Prostate gland (tissue), 2 donors: ENCODE data around the gene FBP1. TPM values are rescaled to one million over a fixed set of nuclear protein-coding genes. Genes with fewer than 3 reads are reported as not detected.

Experiments used
- DNase-seq: peaks from one replicate; pipeline ENCODE4 v3.0.0-alpha.2; 2019; ENCODE audit warnings: low spot score
- H3K27ac ChIP-seq, 2 donors: fragments of 200-600 bp; sonication (generic); 2 replicates each; pipeline ENCODE4 v1.5.1; 2017 to 2019
- H3K27me3 ChIP-seq: fragments of 200-600 bp; sonication (generic); replicated peaks from 2 replicates; pipeline ENCODE4 v1.5.1; 2019; ENCODE audit not compliant: insufficient read depth
- H3K36me3 ChIP-seq, 2 donors: fragments of 200-600 bp; sonication (generic); 1 replicate in 1 of 2; 2 replicates in 1 of 2; pipeline versions ENCODE4 v1.5.1 to v1.8.1; 2017 to 2019
- H3K4me1 ChIP-seq: fragments of 200-600 bp; sonication (generic); replicated peaks from 2 replicates; pipeline ENCODE4 v1.5.1; 2019
- H3K4me3 ChIP-seq, 2 donors: fragments of 200-600 bp; sonication (generic); 2 replicates each; pipeline ENCODE4 v1.5.1; 2017 to 2019
- H3K9me3 ChIP-seq: fragments of 200-600 bp; sonication (generic); 2 replicates; pipeline ENCODE4 v1.5.1; 2017
- CTCF ChIP-seq, 4 experiments: fragments of 200-600 bp in 2 of 4; fragments of 450-650 bp in 2 of 4; sonication (generic) in 2 of 4; IDR thresholded peaks; 1 replicate in 3 of 4; 2 replicates in 1 of 4; pipeline ENCODE4 v1.5.1; 2016 to 2019; ENCODE audit warnings: antibody characterized with exemption in 4 of 4, mild to moderate bottlenecking in 2 of 4, moderate library complexity in 2 of 4
- POLR2A ChIP-seq: fragments of 450-650 bp; IDR thresholded peaks from one replicate; pipeline ENCODE4 v1.6.1; 2016; ENCODE audit warnings: antibody characterized with exemption, mild to moderate bottlenecking
- POLR2AphosphoS5 ChIP-seq: sonication (generic); formaldehyde crosslinking; IDR thresholded peaks from one replicate; pipeline ENCODE4 v1.6.1; 2017; ENCODE audit warnings: antibody characterized with exemption
- WGBS: methylation state at CpG from one replicate; pipeline ENCODE4 v1.1.5; 2018; 5-methylcytosine and 5-hydroxymethylcytosine counted together
- intact Hi-C: fragments of 100-400 bp; cut with DNase I; formaldehyde crosslinking; loops from one replicate; pipeline ENCODE4 v1.14.2; 2022
- total RNA-seq, 2 donors: library from RNA; depleted of rRNA; stranded (reverse); fragments of >200 nt; gene quantifications; one replicate each; pipeline ENCODE4 v1.1.0, GENCODE V29; 2016

FBP1 gene
- total RNA-seq, 2 donors from 2014 or later = 19.5 to 41.4 TPM

DNA sequence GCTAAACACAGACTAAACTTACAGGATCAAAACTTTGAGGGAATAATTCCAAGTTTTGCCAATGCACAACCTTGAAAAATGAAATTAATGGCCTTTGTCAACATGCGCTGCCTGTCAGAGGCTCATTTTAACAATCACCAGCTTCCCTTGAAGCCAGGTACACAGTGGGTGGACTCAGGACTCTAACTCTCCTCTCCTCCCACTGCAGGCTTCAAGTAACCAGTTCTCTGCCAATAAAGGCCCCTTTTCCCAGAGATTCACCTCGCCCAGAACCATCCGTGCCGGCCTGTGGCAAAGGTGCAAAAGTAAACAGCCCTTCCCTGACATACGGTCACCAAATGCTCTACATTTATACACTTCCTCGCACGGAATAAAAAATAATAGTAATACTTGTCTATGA, 27.2 kb downstream of the FBP1 start:
- DNase-seq = no peak
- no peaks in the 10 kb centered on the region for H3K27me3 ChIP-seq
- no peak overlapping the region for H3K27ac ChIP-seq
- WGBS = 65% methylated on average over 7 of the region's 7 CpGs
- H3K4me1 ChIP-seq = no peaks in the 10 kb centered on the region
- no peaks in the 10 kb centered on the region for H3K36me3 ChIP-seq
- H3K4me3 ChIP-seq = no peak overlapping the region
- no peak for TF ChIP-seq CTCF (IDR thresholded peaks at IDR 0.05)
- no peak for TF ChIP-seq POLR2AphosphoS5
- no peak for TF ChIP-seq POLR2A
- intact Hi-C loops = no loop called here
- H3K9me3 ChIP-seq = no peaks in the 10 kb centered on the region

DNA sequence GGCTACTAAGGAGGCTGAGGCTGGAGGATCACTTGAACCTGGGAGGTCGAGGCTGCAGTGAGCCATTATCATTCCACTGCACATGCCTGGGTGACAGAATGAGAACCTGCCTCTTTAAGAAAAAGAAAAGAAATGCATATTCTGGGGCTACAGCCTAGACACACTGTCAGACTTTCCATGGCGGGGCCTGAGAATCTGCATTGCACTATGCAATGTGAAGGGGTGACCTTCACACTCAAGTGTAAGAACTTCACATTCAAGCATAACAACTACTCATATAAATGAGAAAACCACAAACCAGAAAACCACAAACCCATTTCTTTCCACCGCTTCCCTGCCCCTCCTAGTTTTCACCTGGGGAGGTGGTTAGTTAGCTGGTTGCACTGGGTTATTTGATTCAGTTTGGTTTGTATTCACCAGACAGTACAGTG, 27.7 kb downstream of the FBP1 start:
- TF ChIP-seq CTCF (IDR thresholded peaks at IDR 0.05) (no peak), POLR2A (no peak), POLR2AphosphoS5 (no peak)
- Histone ChIP-seq H3K36me3 (no peaks in the 10 kb centered on the region), H3K27me3 (no peaks in the 10 kb centered on the region), H3K4me3 (no peak overlapping the region), H3K27ac (no peak overlapping the region), H3K4me1 (no peaks in the 10 kb centered on the region), H3K9me3 (no peaks in the 10 kb centered on the region)
- 86% methylated on average over 3 of the region's 3 CpGs for WGBS
- no peak for DNase-seq
- intact Hi-C loops = no loop called here

GRCh38 chr9:94610181-94610606, 29.1 kb downstream of the FBP1 start:
- H3K9me3 ChIP-seq = no peaks in the 10 kb centered on the region
- DNase-seq = no peak
- H3K27ac ChIP-seq = no peak overlapping the region
- intact Hi-C loops = no loop called here
- no peaks in the 10 kb centered on the region for H3K36me3 ChIP-seq
- H3K4me3 ChIP-seq = no peak overlapping the region
- H3K4me1 ChIP-seq = no peaks in the 10 kb centered on the region
- WGBS = 72% methylated on average over 6 of the region's 6 CpGs
- no peaks in the 10 kb centered on the region for H3K27me3 ChIP-seq
- TF ChIP-seq POLR2A (no peak), POLR2AphosphoS5 (no peak), CTCF (IDR thresholded peaks at IDR 0.05) (no peak)

DNA sequence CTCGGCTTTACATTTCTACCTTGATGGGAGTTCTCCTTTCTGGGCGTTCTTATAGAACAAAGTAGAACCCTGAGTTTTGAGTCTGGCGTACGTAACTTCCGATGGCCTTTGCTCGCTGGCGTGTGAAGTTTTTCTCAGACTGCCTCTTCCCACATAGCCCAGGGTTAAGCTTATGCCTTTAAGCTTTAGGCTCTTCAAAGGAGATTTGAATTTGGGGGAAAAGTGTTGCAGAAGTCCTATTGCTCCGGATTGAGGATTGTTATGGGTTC, 32.0 kb downstream of the FBP1 start:
- H3K4me3 ChIP-seq = no peak overlapping the region
- no peaks in the 10 kb centered on the region for H3K36me3 ChIP-seq
- no peaks in the 10 kb centered on the region for H3K9me3 ChIP-seq
- 97% methylated on average over 8 of the region's 8 CpGs for WGBS
- no peak for TF ChIP-seq CTCF (IDR thresholded peaks at IDR 0.05)
- no peak for TF ChIP-seq POLR2AphosphoS5
- no peak for TF ChIP-seq POLR2A
- H3K27me3 ChIP-seq = no peaks in the 10 kb centered on the region
- H3K4me1 ChIP-seq = no peaks in the 10 kb centered on the region
- H3K27ac ChIP-seq = no peak overlapping the region
- intact Hi-C loops = no loop called here
- DNase-seq = no peak

- DNase-seq = no peak
- H3K9me3 ChIP-seq = no peaks in the 10 kb centered on the region
- no peak overlapping the region for H3K27ac ChIP-seq
- no peaks in the 10 kb centered on the region for H3K4me1 ChIP-seq
- intact Hi-C loops = no loop called here
- no peak for TF ChIP-seq POLR2A
- no peak for TF ChIP-seq POLR2AphosphoS5
- no peak overlapping the region for H3K4me3 ChIP-seq
- H3K27me3 ChIP-seq = no peaks in the 10 kb centered on the region
- H3K36me3 ChIP-seq = no peaks in the 10 kb centered on the region
- 90% methylated on average over 24 of the region's 24 CpGs for WGBS
Measured at GRCh38 chr9:94606646-94607422, 32.5 kb downstream of the FBP1 start.
